Ovary (tissue), 3 donors: Measurements from ENCODE around the gene NKAIN4.

Experiments used
- CTCF ChIP-seq, 3 donors: fragments of 450-650 bp in 2 of 3; fragments of 200-600 bp in 1 of 3; IDR thresholded peaks; one replicate each; pipeline versions ENCODE4 v1.5.1 to v1.8.0; 2016 to 2022; ENCODE audit warnings: antibody characterized with exemption in 3 of 3, mild to moderate bottlenecking in 1 of 3
- EP300 ChIP-seq: sonication (generic); formaldehyde crosslinking; IDR thresholded peaks from one replicate; pipeline ENCODE4 v1.6.1; 2017; ENCODE audit warnings: antibody characterized with exemption
- POLR2A ChIP-seq: fragments of 450-650 bp; IDR thresholded peaks from one replicate; pipeline ENCODE4 v1.6.1; 2017; ENCODE audit warnings: antibody characterized with exemption, mild to moderate bottlenecking, moderate library complexity
- donor health status: DM: no; HTN: no; CAD: no.

DNA sequence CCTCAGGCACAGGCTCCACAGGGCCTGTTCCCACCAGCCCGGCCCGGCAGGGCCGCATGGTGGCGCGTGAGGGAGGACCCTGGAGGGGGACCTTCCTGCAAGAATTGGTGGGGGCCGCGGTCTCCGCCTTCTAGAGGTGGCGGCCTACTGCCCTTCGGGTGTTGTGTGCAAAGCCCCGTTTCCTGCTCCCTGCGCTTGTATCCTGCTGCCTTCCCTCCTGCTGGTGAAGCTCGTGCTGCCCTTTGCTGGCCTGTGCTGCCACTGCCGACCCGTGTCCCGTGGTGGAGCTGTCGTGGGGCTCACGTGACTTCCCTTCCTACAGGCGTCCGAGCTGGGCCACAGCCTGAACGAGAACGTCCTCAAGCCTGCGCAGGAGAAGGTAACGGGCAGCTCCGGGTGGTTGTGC is 30.3 kb upstream of the NKAIN4 start:
- TF ChIP-seq CTCF (IDR thresholded peaks at IDR 0.05), result no peak
- TF ChIP-seq POLR2A, result no peak
- no peak for TF ChIP-seq EP300
